H1 (cell line): ENCODE measurements around the gene MAPK4. TPM values are rescaled to one million over a fixed set of nuclear protein-coding genes. Genes with fewer than 3 reads are reported as not detected.

Experiments
- SAP30 ChIP-seq: fragments of 300-600 bp; sonication (generic); IDR thresholded peaks from 2 replicates; pipeline ENCODE4 v1.7.1; 2012; ENCODE audit warnings: low read length, moderate library complexity, mild to moderate bottlenecking, inconsistent platforms; ENCODE audit not compliant: insufficient read depth, insufficient replicate concordance
- polyA plus RNA-seq, 7 experiments: library from polyadenylated mRNA; depleted of rRNA in 3 of 7; stranded (reverse) in 5 of 7; unstranded in 2 of 7; fragments of >200 nt in 5 of 7; fragments of 200-250 nt in 2 of 7; gene quantifications; 1 replicate in 5 of 7; 2 replicates in 1 of 7; 4 replicates in 1 of 7; pipeline versions ENCODE4 v1.2.1 to v1.2.3, GENCODE V29; 2011 to 2013; ENCODE audit warnings: missing spikeins in 2 of 7, mixed read lengths in 2 of 7
- total RNA-seq: library from RNA; stranded (reverse); fragmentation: NEBNext Ultra II Directional; extraction: Animal tissue kit (Norgen Biotek cat#: 25700); gene quantifications from 2 replicates; pipeline ENCODE4 v1.2.1, GENCODE V29; 2021
- TF ChIP-seq, protein P1 (sequence below): IDR thresholded peaks from 2 replicates; pipeline ENCODE4 v1.6.1; 2011; ENCODE audit warnings: low read depth, mild to moderate bottlenecking, low read length; ENCODE audit not compliant: insufficient read depth

MAPK4 gene
- total and polyA plus RNA-seq, 2 of the 8 experiments (the other 6 are each of a cell fraction or from before 2014, with no cell fraction given) = 3.2 to 3.7 TPM

DNA sequence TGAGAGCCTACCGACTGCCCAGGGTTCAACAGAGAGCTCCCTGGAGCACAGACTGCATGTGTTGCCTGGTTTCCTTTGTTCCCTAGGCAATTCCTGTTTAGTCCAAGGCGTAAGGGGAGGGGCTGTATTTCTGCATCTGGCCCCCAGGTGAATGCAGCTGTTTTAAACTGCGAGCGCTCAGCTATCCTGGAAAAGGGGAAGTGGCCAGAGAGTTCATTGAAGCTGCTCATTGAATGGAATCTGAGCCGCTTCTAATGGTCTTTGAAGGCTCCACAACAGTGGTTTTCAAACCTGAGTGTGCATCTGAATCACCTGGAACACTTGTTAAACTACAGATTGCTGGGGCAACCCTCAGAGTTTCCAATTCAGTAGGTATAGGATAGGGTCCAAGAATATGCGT lies 18.1 kb downstream of the MAPK4 start (continued):
- no peak for TF ChIP-seq SAP30
- TF ChIP-seq, protein P1, sequence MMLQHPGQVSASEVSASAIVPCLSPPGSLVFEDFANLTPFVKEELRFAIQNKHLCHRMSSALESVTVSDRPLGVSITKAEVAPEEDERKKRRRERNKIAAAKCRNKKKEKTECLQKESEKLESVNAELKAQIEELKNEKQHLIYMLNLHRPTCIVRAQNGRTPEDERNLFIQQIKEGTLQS = no peak
